ENCODE results near the gene PAF1. TPM values are rescaled to one million over a fixed set of nuclear protein-coding genes. Genes with fewer than 3 reads are reported as not detected.
A peak's percentile ranks its signal among the peaks of the same experiment; 100 is the strongest.

PAF1 gene
- total RNA-seq, 2 donors from 2014 or later = 30.5 to 31.2 TPM

GRCh38 chr19:39408392-39409207 is 17.7 kb upstream of the PAF1 start:
- intact Hi-C loops (cut with DNase I, micrococcal nuclease) = no loop called here

GRCh38 chr19:39407660-39408391 is 16.9 kb upstream of the PAF1 start:
- DNase-seq = peak; percentile 68 to 82
- peak; percentile 8 for ATAC-seq
- intact Hi-C loops (cut with DNase I, micrococcal nuclease) = no loop called here

More at GRCh38 chr19:39408392-39409207, 17.7 kb upstream of the PAF1 start:
- no peak for DNase-seq
- no peak for ATAC-seq

GRCh38 chr19:39407410-39407659 is 16.4 kb upstream of the PAF1 start:
- ATAC-seq = no peak
- no peak for DNase-seq
- intact Hi-C loops (cut with DNase I, micrococcal nuclease) = no loop called here

GRCh38 chr19:39406656-39407409 is 15.9 kb upstream of the PAF1 start, which contains the start of gene ZFP36:
Gene ZFP36 (plus strand): TSS chr19:39406847. CDS start chr19:39406905, 58 bp downstream.
- intact Hi-C loops (cut with DNase I, micrococcal nuclease) = no loop called here
- peak; percentile 32 for ATAC-seq
- DNase-seq = peak; percentile 90 to 95

- DNase-seq = peak; percentile 85 to 90
- intact Hi-C loops (cut with DNase I, micrococcal nuclease) = no loop called here
These were observed 15.2 kb upstream of the PAF1 start for GRCh38 chr19:39405958-39406655.

GRCh38 chr19:39405261-39405957 is 14.5 kb upstream of the PAF1 start:
- intact Hi-C loops (cut with DNase I, micrococcal nuclease) = no loop called here
- ATAC-seq (no peak), DNase-seq (peak in 1 of 2 donors; percentile 18)

More at GRCh38 chr19:39405958-39406655, 15.2 kb upstream of the PAF1 start:
- no peak for ATAC-seq

- peak; percentile 97 to 99 for DNase-seq
- peak; percentile 31 for ATAC-seq
- intact Hi-C loops (cut with DNase I, micrococcal nuclease) = no loop called here
These were observed 12.7 kb upstream of the PAF1 start for GRCh38 chr19:39403331-39404312.

- ATAC-seq = peak; percentile 33
- peak; percentile 92 to 94 for DNase-seq
- intact Hi-C loops (cut with DNase I, micrococcal nuclease) = no loop called here
These were observed 11.7 kb upstream of the PAF1 start for GRCh38 chr19:39402346-39403300.

- peak; percentile 84 to 91 for DNase-seq
- peak; percentile 43 for ATAC-seq
- intact Hi-C loops (cut with DNase I, micrococcal nuclease) = no loop called here
These were observed 10.8 kb upstream of the PAF1 start for GRCh38 chr19:39401549-39402345.

GRCh38 chr19:39401070-39401548 is 10.2 kb upstream of the PAF1 start:
- intact Hi-C loops (cut with DNase I, micrococcal nuclease) = no loop called here

GRCh38 chr19:39400061-39400460 is 9.2 kb upstream of the PAF1 start:
- intact Hi-C loops (cut with DNase I, micrococcal nuclease) = no loop called here
- no peak for DNase-seq
- ATAC-seq = no peak

More at GRCh38 chr19:39401070-39401548, 10.2 kb upstream of the PAF1 start:
- no peak for ATAC-seq
- DNase-seq = no peak

- peak in 1 of 2 donors; percentile 24 for DNase-seq
- no peak for ATAC-seq
- intact Hi-C loops (cut with DNase I, micrococcal nuclease) = no loop called here
These were observed 8.8 kb upstream of the PAF1 start for GRCh38 chr19:39399668-39400050.

GRCh38 chr19:39398297-39398864 is 7.5 kb upstream of the PAF1 start:
- ATAC-seq = peak; percentile 62
- intact Hi-C loops (cut with DNase I, micrococcal nuclease) = no loop called here
- peak; percentile 78 to 93 for DNase-seq

GRCh38 chr19:39397360-39398296 is 6.7 kb upstream of the PAF1 start:
- intact Hi-C loops (cut with DNase I, micrococcal nuclease) = no loop called here
- ATAC-seq = peak; percentile 70
- peak; percentile 91 to 97 for DNase-seq
